GM19468 (cell line): ENCODE data around the gene ANKRD2.
"Not testable (repeated sequence)": the region's sequence is repeated elsewhere in the genome, so short reads cannot be mapped to it uniquely, and the experiment has no call there.

Experiments
- ATAC-seq: cut with Tn5 transposase; IDR thresholded peaks from one replicate; pipeline ENCODE4 v1.9.1; 2021; ENCODE audit warnings: mild to moderate bottlenecking, moderate library complexity, moderate number of reproducible peaks; ENCODE audit not compliant: unreplicated experiment; ENCODE audit errors: extremely low read depth

Gene ANKRD2

GRCh38 chr10:97546456-97547270 lies 25.9 kb upstream of the ANKRD2 start:
- ATAC-seq: no peak

- no peak for ATAC-seq
Observed at GRCh38 chr10:97547271-97547600, 25.3 kb upstream of the ANKRD2 start.

GRCh38 chr10:97547962-97548361 lies 24.6 kb upstream of the ANKRD2 start:
- ATAC-seq: no peak

- no peak for ATAC-seq
Observed at GRCh38 chr10:97548828-97549455, 23.6 kb upstream of the ANKRD2 start.

GRCh38 chr10:97549587-97550322 lies 22.8 kb upstream of the ANKRD2 start:
- no peak for ATAC-seq

GRCh38 chr10:97550336-97551149 lies 22.0 kb upstream of the ANKRD2 start:
- ATAC-seq: no peak

- ATAC-seq: no peak
Observed at GRCh38 chr10:97551271-97551670, 21.3 kb upstream of the ANKRD2 start.

GRCh38 chr10:97553575-97554031 lies 19.0 kb upstream of the ANKRD2 start:
- no peak for ATAC-seq

- not testable (repeated sequence) for ATAC-seq
Observed at GRCh38 chr10:97554336-97554735, 18.2 kb upstream of the ANKRD2 start.

GRCh38 chr10:97555541-97555940 lies 17.0 kb upstream of the ANKRD2 start:
- ATAC-seq: not testable (repeated sequence)

GRCh38 chr10:97560731-97561381 lies 11.7 kb upstream of the ANKRD2 start:
- ATAC-seq: not testable (repeated sequence)

- not testable (repeated sequence) for ATAC-seq
Observed at GRCh38 chr10:97561386-97562077, 11.0 kb upstream of the ANKRD2 start.

GRCh38 chr10:97562329-97562728 lies 10.2 kb upstream of the ANKRD2 start:
- not testable (repeated sequence) for ATAC-seq

- ATAC-seq: no peak
Observed at GRCh38 chr10:97563337-97563736, 9.2 kb upstream of the ANKRD2 start.

- no peak for ATAC-seq
Observed at GRCh38 chr10:97564776-97565175, 7.8 kb upstream of the ANKRD2 start.

- no peak for ATAC-seq
Observed at GRCh38 chr10:97566336-97566996, 6.1 kb upstream of the ANKRD2 start.

- ATAC-seq: no peak
Observed at GRCh38 chr10:97567891-97568290, 4.7 kb upstream of the ANKRD2 start.

GRCh38 chr10:97570146-97570788 lies 2.3 kb upstream of the ANKRD2 start:
- no peak for ATAC-seq
